ENCODE measurements around the gene PIGL.
"Not testable (repeated sequence)": the region's sequence is repeated elsewhere in the genome, so short reads cannot be mapped to it uniquely, and the experiment has no call there.

Gene PIGL

GRCh38 chr17:16217002-16217635, at the start of gene PIGL:
Gene PIGL, plus strand, starts transcription at chr17:16217210. Its CDS starts 17 bp downstream, at chr17:16217227.
- DNase-seq, result peak; percentile 93

- no peak for DNase-seq
Measured at GRCh38 chr17:16171613-16172012, 45.4 kb upstream of the PIGL start.

- DNase-seq, result no peak
Measured at GRCh38 chr17:16178836-16179235, 38.2 kb upstream of the PIGL start.

- no peak for DNase-seq
Measured at GRCh38 chr17:16181581-16181980, 35.4 kb upstream of the PIGL start.

- no peak for DNase-seq
Measured at GRCh38 chr17:16187642-16188041, 29.4 kb upstream of the PIGL start.

GRCh38 chr17:16189791-16190348, 27.1 kb upstream of the PIGL start:
- DNase-seq, result no peak

- DNase-seq, result no peak
Measured at GRCh38 chr17:16190703-16191360, 26.2 kb upstream of the PIGL start.

- DNase-seq, result no peak
Measured at GRCh38 chr17:16191604-16192003, 25.4 kb upstream of the PIGL start.

GRCh38 chr17:16194307-16194835, 22.6 kb upstream of the PIGL start:
- DNase-seq, result peak; percentile 61

GRCh38 chr17:16197276-16197675, 19.7 kb upstream of the PIGL start:
- no peak for DNase-seq

GRCh38 chr17:16199093-16199492, 17.9 kb upstream of the PIGL start:
- no peak for DNase-seq

- not testable (repeated sequence) for DNase-seq
Measured at GRCh38 chr17:16201693-16202131, 15.3 kb upstream of the PIGL start.

- not testable (repeated sequence) for DNase-seq
Measured at GRCh38 chr17:16202554-16203500, 14.2 kb upstream of the PIGL start.

GRCh38 chr17:16204763-16205162, 12.2 kb upstream of the PIGL start:
- not testable (repeated sequence) for DNase-seq

GRCh38 chr17:16211590-16211989, 5.4 kb upstream of the PIGL start:
- DNase-seq, result no peak

- DNase-seq, result no peak
Measured at GRCh38 chr17:16212793-16213192, 4.2 kb upstream of the PIGL start.

- peak; percentile 21 for DNase-seq
Measured at GRCh38 chr17:16214190-16215001, 2.6 kb upstream of the PIGL start.

GRCh38 chr17:16215002-16215272, 2.1 kb upstream of the PIGL start:
- no peak for DNase-seq

GRCh38 chr17:16215273-16215964, 1.6 kb upstream of the PIGL start, which contains the start of gene NCOR1:
Gene NCOR1, minus strand, starts transcription at chr17:16215534. Its CDS starts 20,965 bp downstream, at chr17:16194569.
- peak; percentile 87 for DNase-seq

- no peak for DNase-seq
Measured at GRCh38 chr17:16215965-16216316, 1.1 kb upstream of the PIGL start.

GRCh38 chr17:16216341-16217001, 539 bp upstream of the PIGL start:
- not testable (repeated sequence) for DNase-seq

Measured in CD4-positive, alpha-beta T cell treated with Interleukin-4 for 4 hours (primary cell).